Astrocyte (in vitro differentiated cells and primary cell): ENCODE data around the gene TPPP2.

ENCODE experiments used
- CTCF ChIP-seq: IDR thresholded peaks from 2 replicates; pipeline ENCODE4 v1.5.1; 2011; ENCODE audit warnings: low read depth, mild to moderate bottlenecking, inconsistent platforms, low read length, moderate library complexity; ENCODE audit not compliant: insufficient read depth
- EZH2 ChIP-seq: IDR thresholded peaks from 2 replicates; pipeline ENCODE4 v1.6.1; 2012; ENCODE audit warnings: mild to moderate bottlenecking, low read length, inconsistent platforms; ENCODE audit not compliant: insufficient read depth

- TF ChIP-seq CTCF (no peak), EZH2 (no peak)
These were observed 3.6 kb upstream of the TPPP2 start for GRCh38 chr14:21026274-21026987.
